ENCODE data around the gene NT5DC2.

NT5DC2 gene

DNA sequence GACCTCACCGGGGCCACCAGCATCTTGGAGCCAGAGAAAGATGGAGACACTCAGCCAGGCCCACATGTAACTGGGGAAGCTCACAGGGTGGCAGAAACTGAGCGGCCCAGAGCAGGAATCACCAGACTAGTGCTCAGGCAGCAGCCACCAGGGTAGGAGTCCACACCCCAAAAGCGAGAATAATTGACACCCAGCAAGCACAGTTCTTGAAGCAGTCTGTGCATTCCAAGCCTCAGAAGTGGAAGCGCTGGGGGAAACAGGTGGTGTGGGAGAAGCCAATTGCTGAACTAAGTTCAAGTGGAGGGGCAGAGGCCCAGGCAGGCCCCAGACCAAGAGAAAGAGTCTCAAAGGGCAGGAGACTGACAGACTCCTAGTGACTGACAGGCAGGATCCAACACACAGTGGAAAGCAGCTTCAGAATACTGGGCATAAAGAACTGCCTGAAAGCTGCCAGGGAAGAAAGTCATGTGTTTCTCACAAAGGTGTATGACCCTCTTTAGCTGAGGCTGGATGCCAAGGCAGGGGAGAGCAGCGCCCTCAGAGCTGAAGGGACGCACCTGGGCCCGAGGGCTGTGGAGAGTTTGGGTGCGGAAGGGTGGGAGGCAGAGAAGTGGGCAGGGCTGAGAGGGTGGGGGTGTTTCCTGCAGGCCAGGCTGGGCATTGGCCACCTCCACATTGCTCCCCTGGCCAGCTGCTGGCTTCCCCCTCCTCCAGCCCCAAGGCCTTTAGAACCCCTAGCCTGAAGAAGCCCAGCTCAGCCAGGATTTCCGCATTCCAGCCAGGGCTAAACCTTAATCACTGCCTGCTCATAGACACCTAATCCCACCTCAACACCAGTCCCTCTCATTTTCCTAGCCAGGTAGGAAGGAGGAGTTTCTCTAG, 7.7 kb downstream of the NT5DC2 start:
- H3K27ac ChIP-seq: peak overlapping the region; percentile 18; the same call in 1 of the 2 replicates
- TF ChIP-seq, protein P1, sequence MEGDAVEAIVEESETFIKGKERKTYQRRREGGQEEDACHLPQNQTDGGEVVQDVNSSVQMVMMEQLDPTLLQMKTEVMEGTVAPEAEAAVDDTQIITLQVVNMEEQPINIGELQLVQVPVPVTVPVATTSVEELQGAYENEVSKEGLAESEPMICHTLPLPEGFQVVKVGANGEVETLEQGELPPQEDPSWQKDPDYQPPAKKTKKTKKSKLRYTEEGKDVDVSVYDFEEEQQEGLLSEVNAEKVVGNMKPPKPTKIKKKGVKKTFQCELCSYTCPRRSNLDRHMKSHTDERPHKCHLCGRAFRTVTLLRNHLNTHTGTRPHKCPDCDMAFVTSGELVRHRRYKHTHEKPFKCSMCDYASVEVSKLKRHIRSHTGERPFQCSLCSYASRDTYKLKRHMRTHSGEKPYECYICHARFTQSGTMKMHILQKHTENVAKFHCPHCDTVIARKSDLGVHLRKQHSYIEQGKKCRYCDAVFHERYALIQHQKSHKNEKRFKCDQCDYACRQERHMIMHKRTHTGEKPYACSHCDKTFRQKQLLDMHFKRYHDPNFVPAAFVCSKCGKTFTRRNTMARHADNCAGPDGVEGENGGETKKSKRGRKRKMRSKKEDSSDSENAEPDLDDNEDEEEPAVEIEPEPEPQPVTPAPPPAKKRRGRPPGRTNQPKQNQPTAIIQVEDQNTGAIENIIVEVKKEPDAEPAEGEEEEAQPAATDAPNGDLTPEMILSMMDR (conservative IDR thresholded peaks at IDR 0.05): no peak

DNA sequence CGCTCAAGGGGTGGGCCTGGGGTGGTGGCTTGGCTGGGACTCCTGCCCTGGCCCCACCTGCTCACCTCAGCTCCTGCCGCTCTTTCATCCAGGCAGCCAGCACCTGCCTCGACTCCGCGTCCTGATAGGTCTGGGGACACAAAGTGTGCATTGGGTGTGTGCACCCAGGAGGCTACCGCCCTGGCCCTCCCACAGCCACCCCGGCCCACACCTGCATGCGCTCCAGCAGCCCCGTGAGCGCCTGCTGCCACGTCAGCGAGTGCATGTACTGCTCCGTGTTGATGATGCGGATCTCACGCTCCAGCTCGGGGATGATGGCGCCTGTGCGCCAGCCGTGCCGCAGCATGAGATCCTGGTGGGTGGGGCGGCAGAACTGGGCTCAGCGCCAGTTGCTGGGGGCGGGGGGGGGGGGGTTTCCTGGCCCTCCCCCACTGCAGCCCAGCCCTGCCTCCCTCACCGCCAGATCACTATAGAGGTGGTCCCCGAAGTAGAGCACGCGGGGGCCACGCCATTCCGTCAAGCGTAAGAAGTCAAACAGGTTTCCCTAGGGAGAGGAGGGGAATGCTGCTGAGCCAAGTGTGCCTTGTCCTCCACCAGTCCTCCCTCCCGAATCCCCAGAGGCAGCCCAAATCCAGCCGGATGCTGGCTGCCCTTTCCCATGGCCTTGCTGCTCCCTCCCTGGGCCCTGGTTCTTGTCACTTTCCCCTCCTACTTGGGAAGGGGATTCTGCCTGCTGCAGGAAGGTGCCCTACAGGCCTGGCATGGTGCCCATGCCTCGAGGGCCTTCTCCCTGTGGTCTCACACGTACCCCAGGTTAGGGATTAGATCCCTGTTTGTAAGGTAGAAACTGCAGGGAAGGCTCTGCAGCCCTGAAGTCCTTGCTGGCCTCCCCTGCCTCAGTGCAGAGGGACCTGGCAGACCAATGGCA, 8.6 kb downstream of the NT5DC2 start:
- H3K27ac ChIP-seq: peak overlapping the region; percentile 18; the same call in 1 of the 2 replicates
- TF ChIP-seq, protein P1 (conservative IDR thresholded peaks at IDR 0.05): no peak

DNA sequence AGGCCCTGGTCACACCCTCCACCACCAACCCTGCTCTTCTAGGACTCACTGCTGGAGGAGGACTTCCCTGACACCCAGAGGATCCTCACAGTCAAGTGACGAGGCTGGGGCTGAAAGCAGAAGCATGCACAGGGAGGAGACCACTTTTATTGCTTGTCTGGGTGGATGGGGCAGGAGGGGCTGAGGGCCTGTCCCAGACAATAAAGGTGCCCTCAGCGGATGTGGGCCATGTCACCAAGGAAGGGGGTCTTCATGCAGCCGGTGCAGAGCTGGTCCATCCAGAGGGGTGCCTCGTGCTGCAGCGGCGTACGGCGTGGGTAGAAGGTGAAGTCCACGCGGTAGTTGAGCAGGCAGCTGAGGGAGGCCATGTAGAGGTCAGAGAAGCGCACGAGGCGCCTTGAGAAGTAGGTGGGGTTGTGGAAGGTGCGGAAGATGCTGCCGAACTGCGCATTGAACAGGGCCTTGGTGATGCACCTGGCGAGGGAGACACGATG, 9.4 kb downstream of the NT5DC2 start:
- H3K27ac ChIP-seq: no peak overlapping the region
- TF ChIP-seq, protein P1 (conservative IDR thresholded peaks at IDR 0.05): no peak

DNA sequence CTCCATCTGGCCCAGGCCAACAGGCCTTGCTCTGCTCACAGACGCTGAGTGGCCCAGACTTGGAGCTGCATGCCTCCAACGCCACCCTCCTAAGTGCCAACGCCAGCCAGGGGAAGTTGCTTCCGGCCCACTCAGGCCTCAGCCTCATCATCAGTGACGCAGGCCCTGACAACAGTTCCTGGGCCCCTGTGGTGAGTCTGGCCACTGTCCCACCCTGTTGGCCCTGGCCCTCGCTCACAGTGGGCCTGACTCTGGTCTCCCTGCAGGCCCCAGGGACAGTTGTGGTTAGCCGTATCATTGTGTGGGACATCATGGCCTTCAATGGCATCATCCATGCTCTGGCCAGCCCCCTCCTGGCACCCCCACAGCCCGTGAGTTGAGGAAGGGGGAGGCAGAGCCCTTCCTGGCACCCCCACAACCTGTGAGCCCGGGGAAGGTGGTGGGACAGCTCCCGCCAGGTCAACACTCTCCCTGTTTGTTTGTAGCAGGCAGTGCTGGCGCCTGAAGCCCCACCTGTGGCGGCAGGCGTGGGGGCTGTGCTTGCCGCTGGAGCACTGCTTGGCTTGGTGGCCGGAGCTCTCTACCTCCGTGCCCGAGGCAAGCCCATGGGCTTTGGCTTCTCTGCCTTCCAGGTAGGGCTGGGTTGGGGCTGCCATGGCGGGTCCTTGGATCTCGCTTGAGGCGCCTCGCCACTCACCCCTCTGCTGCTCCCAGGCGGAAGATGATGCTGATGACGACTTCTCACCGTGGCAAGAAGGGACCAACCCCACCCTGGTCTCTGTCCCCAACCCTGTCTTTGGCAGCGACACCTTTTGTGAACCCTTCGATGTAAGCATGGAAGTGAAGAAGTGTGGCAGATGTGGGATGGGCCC, 10.0 kb downstream of the NT5DC2 start:
- no peak overlapping the region for H3K27ac ChIP-seq
- TF ChIP-seq, protein P1 (conservative IDR thresholded peaks at IDR 0.05): no peak

DNA sequence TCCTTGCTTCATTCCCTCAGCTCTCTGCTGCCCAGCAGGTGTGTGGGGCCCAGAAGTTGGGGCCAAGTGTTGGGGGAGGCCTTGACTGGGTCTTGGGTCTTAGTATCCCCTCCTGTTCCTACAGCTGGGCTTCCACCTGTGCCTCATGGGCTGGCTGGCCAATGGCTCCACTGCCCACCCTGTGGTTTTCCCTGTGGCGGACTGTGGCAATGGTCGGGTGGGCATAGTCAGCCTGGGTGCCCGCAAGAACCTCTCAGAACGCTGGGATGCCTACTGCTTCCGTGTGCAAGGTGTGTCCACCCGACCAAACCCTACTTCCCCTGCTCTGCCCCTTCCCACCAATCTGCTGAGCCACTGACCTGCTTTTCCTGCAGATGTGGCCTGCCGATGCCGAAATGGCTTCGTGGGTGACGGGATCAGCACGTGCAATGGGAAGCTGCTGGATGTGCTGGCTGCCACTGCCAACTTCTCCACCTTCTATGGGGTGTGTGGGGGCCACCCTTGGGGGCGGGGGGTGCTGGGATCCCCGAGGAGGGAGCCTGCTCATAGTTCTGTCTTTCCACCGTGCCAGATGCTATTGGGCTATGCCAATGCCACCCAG, 10.9 kb downstream of the NT5DC2 start:
- H3K27ac ChIP-seq: no peak overlapping the region
- TF ChIP-seq, protein P1 (conservative IDR thresholded peaks at IDR 0.05): no peak

DNA sequence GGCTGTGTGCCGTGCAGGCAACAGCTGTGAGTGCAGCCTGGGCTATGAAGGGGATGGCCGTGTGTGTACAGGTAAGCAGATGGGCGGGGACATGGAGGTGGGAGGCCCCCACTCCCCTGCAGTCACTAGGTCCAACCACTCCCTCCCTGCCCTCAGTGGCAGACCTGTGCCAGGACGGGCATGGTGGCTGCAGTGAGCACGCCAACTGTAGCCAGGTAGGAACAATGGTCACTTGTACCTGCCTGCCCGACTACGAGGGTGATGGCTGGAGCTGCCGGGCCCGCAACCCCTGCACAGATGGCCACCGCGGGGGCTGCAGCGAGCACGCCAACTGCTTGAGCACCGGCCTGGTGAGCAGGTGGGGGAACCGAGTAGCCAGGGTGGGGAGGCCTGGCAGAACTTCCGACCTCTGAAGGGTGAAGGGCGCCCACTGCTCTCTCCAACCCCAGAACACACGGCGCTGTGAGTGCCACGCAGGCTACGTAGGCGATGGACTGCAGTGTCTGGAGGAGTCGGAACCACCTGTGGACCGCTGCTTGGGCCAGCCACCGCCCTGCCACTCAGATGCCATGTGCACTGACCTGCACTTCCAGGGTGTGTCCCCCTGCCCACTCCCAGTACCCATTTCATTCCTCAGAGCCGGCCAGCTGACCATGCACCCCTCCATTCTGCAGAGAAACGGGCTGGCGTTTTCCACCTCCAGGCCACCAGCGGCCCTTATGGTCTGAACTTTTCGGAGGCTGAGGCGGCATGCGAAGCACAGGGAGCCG, 11.6 kb downstream of the NT5DC2 start:
- TF ChIP-seq, protein P1 (conservative IDR thresholded peaks at IDR 0.05): no peak
- H3K27ac ChIP-seq: no peak overlapping the region

Measured in VCaP (cell line).